Lower lobe of right lung (tissue), 2 donors: ENCODE results near the gene PRR13. TPM values are rescaled to one million over a fixed set of nuclear protein-coding genes. Genes with fewer than 3 reads are reported as not detected.

Experiments
- ATAC-seq, 2 donors: fragments of 200-7000 bp; cut with Tn5 transposase; one replicate each; pipeline ENCODE4 v1.9.1; 2020 to 2022; ENCODE audit warnings: mild to moderate bottlenecking in 2 of 2, moderate library complexity in 2 of 2
- DNase-seq: peaks from one replicate; pipeline ENCODE4 v3.0.0-alpha.2; 2020
- H3K27ac ChIP-seq: fragments of 200-600 bp; one replicate; pipeline ENCODE4 v1.8.0; 2022
- H3K27me3 ChIP-seq: fragments of 200-600 bp; one replicate; pipeline ENCODE4 v1.8.0; 2022; ENCODE audit warnings: low read depth
- H3K36me3 ChIP-seq: fragments of 200-600 bp; one replicate; pipeline ENCODE4 v1.8.0; 2022; ENCODE audit warnings: mild to moderate bottlenecking
- H3K4me1 ChIP-seq: fragments of 200-600 bp; one replicate; pipeline ENCODE4 v1.8.0; 2022
- H3K4me3 ChIP-seq: fragments of 200-600 bp; one replicate; pipeline ENCODE4 v1.8.0; 2022; ENCODE audit warnings: mild to moderate bottlenecking
- H3K9me3 ChIP-seq: fragments of 200-600 bp; one replicate; pipeline ENCODE4 v1.8.0; 2022
- intact Hi-C: fragments of 100-400 bp; cut with DNase I; formaldehyde crosslinking; loops from one replicate; pipeline ENCODE4 v1.11.0; 2022
- total RNA-seq: library from RNA; stranded (reverse); fragmentation: NEBNext Ultra II Directional; extraction: Animal tissue kit (Norgen Biotek cat#: 25700); gene quantifications from one replicate; pipeline ENCODE4 v1.2.1, GENCODE V29; 2021
- TF ChIP-seq, protein P1 (sequence below): fragments of 200-600 bp; IDR thresholded peaks from one replicate; pipeline ENCODE4 v1.8.0; 2022; ENCODE audit warnings: antibody characterized with exemption, mild to moderate bottlenecking
- donor health status: DM: no; HTN: yes; CAD: no; lungs with severe emphysema.

PRR13 gene
- total RNA-seq, 1 donor from 2014 or later: 216 TPM

DNA sequence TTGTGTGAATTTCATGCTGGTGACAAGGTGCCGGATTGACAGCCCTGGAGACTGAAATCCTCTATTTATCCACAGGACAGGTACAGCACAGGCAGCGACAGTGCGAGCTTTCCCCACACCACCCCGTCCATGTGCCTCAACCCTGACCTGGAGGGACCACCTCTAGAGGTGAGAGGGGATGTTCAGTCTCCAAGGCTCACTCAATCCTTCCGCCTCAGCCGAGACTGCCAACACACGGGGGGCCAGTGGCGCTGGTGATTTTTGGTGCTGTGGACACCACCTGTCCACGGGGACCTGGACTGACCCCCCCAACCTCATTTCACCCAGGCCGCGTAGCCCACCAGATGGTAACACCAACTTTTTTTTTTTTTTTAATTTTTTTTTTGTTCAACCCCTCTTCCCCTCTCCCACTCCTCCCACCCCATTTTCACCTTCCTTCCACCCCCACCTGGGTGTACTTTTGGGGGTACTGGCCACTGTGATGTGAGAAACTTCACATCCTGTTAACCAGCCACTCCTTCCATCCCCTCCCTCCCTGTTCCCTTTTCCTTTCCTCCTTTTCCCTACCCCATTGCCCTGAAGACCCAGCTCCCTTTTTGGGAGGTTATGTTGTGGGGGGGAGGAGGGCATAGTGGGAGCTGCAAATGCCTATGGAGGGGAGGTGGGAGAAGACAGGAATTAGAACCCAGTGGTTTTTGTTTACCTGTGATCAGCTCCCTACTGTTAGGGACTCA lies 23.3 kb downstream of the PRR13 start:
- TF ChIP-seq, protein P1, sequence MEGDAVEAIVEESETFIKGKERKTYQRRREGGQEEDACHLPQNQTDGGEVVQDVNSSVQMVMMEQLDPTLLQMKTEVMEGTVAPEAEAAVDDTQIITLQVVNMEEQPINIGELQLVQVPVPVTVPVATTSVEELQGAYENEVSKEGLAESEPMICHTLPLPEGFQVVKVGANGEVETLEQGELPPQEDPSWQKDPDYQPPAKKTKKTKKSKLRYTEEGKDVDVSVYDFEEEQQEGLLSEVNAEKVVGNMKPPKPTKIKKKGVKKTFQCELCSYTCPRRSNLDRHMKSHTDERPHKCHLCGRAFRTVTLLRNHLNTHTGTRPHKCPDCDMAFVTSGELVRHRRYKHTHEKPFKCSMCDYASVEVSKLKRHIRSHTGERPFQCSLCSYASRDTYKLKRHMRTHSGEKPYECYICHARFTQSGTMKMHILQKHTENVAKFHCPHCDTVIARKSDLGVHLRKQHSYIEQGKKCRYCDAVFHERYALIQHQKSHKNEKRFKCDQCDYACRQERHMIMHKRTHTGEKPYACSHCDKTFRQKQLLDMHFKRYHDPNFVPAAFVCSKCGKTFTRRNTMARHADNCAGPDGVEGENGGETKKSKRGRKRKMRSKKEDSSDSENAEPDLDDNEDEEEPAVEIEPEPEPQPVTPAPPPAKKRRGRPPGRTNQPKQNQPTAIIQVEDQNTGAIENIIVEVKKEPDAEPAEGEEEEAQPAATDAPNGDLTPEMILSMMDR: no peak
- ATAC-seq (no peak), DNase-seq (no peak)
- Histone ChIP-seq H3K27ac (no peak overlapping the region), H3K36me3 (peaks cover 100% of the 10 kb centered on the region), H3K4me1 (no peaks in the 10 kb centered on the region), H3K27me3 (no peaks in the 10 kb centered on the region), H3K4me3 (no peak overlapping the region), H3K9me3 (no peaks in the 10 kb centered on the region)
- intact Hi-C loops: no loop called here

DNA sequence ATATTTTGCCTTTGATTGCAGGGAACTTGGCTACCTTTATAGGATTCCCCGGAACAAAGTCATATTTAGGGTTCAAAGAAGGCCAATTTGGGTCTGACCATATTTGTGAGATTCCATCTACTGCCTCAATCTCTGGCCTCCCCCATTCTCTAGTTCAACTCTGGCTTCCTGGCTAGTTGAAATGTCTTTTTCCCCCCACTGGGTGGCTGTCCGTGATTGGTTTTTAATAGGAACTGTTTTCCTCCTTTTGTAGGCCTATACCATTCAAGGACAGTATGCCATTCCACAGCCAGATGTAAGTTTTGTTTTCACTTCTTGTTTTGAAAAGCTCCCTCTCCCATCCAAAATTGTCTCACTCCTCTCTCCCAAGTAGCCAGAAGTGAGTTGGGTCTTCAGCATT lies 24.1 kb downstream of the PRR13 start:
- Histone ChIP-seq H3K27me3 (no peaks in the 10 kb centered on the region), H3K4me1 (no peaks in the 10 kb centered on the region), H3K9me3 (no peaks in the 10 kb centered on the region), H3K4me3 (no peak overlapping the region), H3K27ac (no peak overlapping the region), H3K36me3 (peaks cover 100% of the 10 kb centered on the region)
- DNase-seq (no peak), ATAC-seq (no peak)
- intact Hi-C loops: no loop called here
- TF ChIP-seq, protein P1: no peak

DNA sequence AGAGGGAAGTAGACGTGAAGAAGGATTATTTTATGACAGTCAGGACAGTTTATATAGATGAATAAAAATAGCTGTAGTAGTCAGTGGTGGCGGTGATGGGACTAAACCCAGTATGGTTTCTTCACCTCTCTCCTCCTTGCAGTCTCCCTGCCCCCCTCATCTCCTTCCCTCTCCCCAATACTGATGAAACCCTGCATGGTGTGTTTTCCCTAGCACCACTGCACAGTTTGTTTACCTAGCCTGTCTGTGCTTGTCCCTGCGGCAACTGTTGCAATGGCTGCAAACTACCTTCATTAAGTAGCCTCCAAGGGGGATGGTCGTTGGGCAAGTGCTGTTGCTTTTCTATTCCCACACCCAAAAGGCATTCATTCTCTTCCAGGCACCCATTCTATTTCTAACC lies 25.1 kb downstream of the PRR13 start:
- TF ChIP-seq, protein P1: no peak
- ATAC-seq (no peak), DNase-seq (no peak)
- peaks cover 100% of the 10 kb centered on the region for H3K36me3 ChIP-seq
- no peak overlapping the region for H3K4me3 ChIP-seq
- H3K27me3 ChIP-seq: no peaks in the 10 kb centered on the region
- no peaks in the 10 kb centered on the region for H3K9me3 ChIP-seq
- no peaks in the 10 kb centered on the region for H3K4me1 ChIP-seq
- H3K27ac ChIP-seq: no peak overlapping the region
- intact Hi-C loops: no loop called here

DNA sequence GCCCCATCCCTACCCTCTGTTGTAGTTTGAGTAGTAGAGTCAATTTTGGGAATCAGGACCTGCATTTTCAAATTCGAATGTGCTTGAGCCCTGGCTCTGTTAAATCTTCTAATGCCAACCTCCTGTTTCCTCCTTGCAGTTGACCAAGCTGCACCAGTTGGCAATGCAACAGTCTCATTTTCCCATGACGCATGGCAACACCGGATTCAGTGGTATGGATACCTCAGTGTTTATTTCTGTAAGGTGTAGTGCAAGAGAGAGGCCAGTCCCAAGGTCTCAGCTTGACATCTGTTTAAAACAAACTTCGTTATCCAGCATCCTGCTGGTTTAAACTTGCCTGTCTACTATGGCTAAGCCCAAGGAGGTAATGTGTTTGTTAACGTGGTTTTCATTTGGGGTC lies 25.5 kb downstream of the PRR13 start:
- TF ChIP-seq, protein P1: no peak
- Histone ChIP-seq H3K36me3 (peaks cover 100% of the 10 kb centered on the region), H3K9me3 (no peaks in the 10 kb centered on the region), H3K4me3 (no peak overlapping the region), H3K27ac (no peak overlapping the region), H3K27me3 (no peaks in the 10 kb centered on the region), H3K4me1 (peaks cover 2% of the 10 kb centered on the region)
- DNase-seq (no peak), ATAC-seq (no peak)
- intact Hi-C loops: no loop called here

DNA sequence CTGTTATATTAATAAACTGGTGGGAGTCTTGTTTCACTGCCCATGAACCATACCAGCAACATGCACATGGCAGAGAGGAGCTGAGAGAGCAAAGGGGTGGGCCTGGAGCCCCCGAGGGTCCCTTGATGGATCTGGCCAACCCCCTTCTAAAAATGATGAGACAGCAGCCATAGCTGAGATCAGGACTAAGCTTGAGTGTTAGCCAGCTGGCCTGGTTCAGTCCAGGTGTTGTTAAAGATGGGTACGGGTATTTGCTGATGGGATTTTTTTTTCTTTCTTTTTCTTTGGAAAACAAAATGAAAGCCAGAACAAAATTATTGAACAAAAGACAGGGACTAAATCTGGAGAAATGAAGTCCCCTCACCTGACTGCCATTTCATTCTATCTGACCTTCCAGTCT lies 26.3 kb downstream of the PRR13 start:
- H3K27ac ChIP-seq: no peak overlapping the region
- DNase-seq (no peak), ATAC-seq (no peak)
- no peak overlapping the region for H3K4me3 ChIP-seq
- H3K27me3 ChIP-seq: no peaks in the 10 kb centered on the region
- TF ChIP-seq, protein P1: no peak
- peaks cover 100% of the 10 kb centered on the region for H3K36me3 ChIP-seq
- H3K4me1 ChIP-seq: peaks cover 9% of the 10 kb centered on the region
- no peaks in the 10 kb centered on the region for H3K9me3 ChIP-seq
- intact Hi-C loops: no loop called here
